ENCODE measurements around the gene SLN.

SLN gene

GRCh38 chr11:107733518-107733917 is 21.7 kb upstream of the SLN start:
- Mint-ChIP-seq H3K27me3 (peaks cover 14% of the 10 kb centered on the region), H3K4me3 (no peak overlapping the region), H3K9me3 (no peaks in the 10 kb centered on the region), H3K36me3 (ENCODE audit: low read depth) (no peaks in the 10 kb centered on the region), H3K4me1 (no peaks in the 10 kb centered on the region), H3K27ac (no peak overlapping the region)
- no peak for ATAC-seq
- DNase-seq = no peak

GRCh38 chr11:107732689-107733051 is 20.8 kb upstream of the SLN start:
- Mint-ChIP-seq H3K27me3 (peaks cover 14% of the 10 kb centered on the region), H3K4me1 (no peaks in the 10 kb centered on the region), H3K36me3 (ENCODE audit: low read depth) (no peaks in the 10 kb centered on the region), H3K4me3 (no peak overlapping the region), H3K27ac (no peak overlapping the region), H3K9me3 (no peaks in the 10 kb centered on the region)
- DNase-seq (no peak), ATAC-seq (no peak)

GRCh38 chr11:107731941-107732688 is 20.3 kb upstream of the SLN start:
- H3K9me3 Mint-ChIP-seq = no peaks in the 10 kb centered on the region

GRCh38 chr11:107722662-107723061 is 10.8 kb upstream of the SLN start:
- no peak for ATAC-seq
- Mint-ChIP-seq H3K27me3 (peaks cover 11% of the 10 kb centered on the region), H3K9me3 (peaks cover 4% of the 10 kb centered on the region), H3K4me3 (no peak overlapping the region), H3K36me3 (ENCODE audit: low read depth) (no peaks in the 10 kb centered on the region), H3K27ac (no peak overlapping the region), H3K4me1 (no peaks in the 10 kb centered on the region)
- DNase-seq = no peak

More at GRCh38 chr11:107731941-107732688, 20.3 kb upstream of the SLN start:
- H3K27ac Mint-ChIP-seq = no peak overlapping the region
- peaks cover 16% of the 10 kb centered on the region for H3K27me3 Mint-ChIP-seq
- no peaks in the 10 kb centered on the region for H3K4me1 Mint-ChIP-seq
- no peak overlapping the region for H3K4me3 Mint-ChIP-seq
- no peak for DNase-seq
- ATAC-seq = no peak
- H3K36me3 Mint-ChIP-seq (ENCODE audit: low read depth) = no peaks in the 10 kb centered on the region

- ATAC-seq (no peak), DNase-seq (no peak)
- Mint-ChIP-seq H3K36me3 (ENCODE audit: low read depth) (no peaks in the 10 kb centered on the region), H3K9me3 (peaks cover 4% of the 10 kb centered on the region), H3K4me1 (no peaks in the 10 kb centered on the region), H3K4me3 (no peak overlapping the region), H3K27me3 (peaks cover 5% of the 10 kb centered on the region), H3K27ac (no peak overlapping the region)
Measured at GRCh38 chr11:107721207-107721606, 9.4 kb upstream of the SLN start.

GRCh38 chr11:107720303-107720774 is 8.5 kb upstream of the SLN start:
- DNase-seq (no peak), ATAC-seq (no peak)
- Mint-ChIP-seq H3K4me1 (no peaks in the 10 kb centered on the region), H3K27ac (no peak overlapping the region), H3K36me3 (ENCODE audit: low read depth) (no peaks in the 10 kb centered on the region), H3K4me3 (no peak overlapping the region), H3K27me3 (peaks cover 3% of the 10 kb centered on the region), H3K9me3 (peaks cover 4% of the 10 kb centered on the region)

- DNase-seq = no peak
- peaks cover 4% of the 10 kb centered on the region for H3K9me3 Mint-ChIP-seq
- H3K4me3 Mint-ChIP-seq = no peak overlapping the region
- H3K4me1 Mint-ChIP-seq = no peaks in the 10 kb centered on the region
- H3K27me3 Mint-ChIP-seq = peaks cover 6% of the 10 kb centered on the region
- H3K36me3 Mint-ChIP-seq (ENCODE audit: low read depth) = no peaks in the 10 kb centered on the region
- H3K27ac Mint-ChIP-seq = no peak overlapping the region
- ATAC-seq = no peak
Measured at GRCh38 chr11:107719557-107720302, 7.9 kb upstream of the SLN start.

- Mint-ChIP-seq H3K36me3 (ENCODE audit: low read depth) (no peaks in the 10 kb centered on the region), H3K27me3 (peaks cover 9% of the 10 kb centered on the region), H3K4me1 (no peaks in the 10 kb centered on the region), H3K9me3 (peaks cover 4% of the 10 kb centered on the region), H3K27ac (no peak overlapping the region), H3K4me3 (no peak overlapping the region)
- DNase-seq (no peak), ATAC-seq (no peak)
Measured at GRCh38 chr11:107719073-107719472, 7.2 kb upstream of the SLN start.

GRCh38 chr11:107716884-107717532 is 5.2 kb upstream of the SLN start:
- peaks cover 17% of the 10 kb centered on the region for H3K27me3 Mint-ChIP-seq
- no peak for ATAC-seq
- no peaks in the 10 kb centered on the region for H3K36me3 Mint-ChIP-seq (ENCODE audit: low read depth)
- no peak overlapping the region for H3K4me3 Mint-ChIP-seq
- peaks cover 3% of the 10 kb centered on the region for H3K9me3 Mint-ChIP-seq
- DNase-seq = no peak
- H3K4me1 Mint-ChIP-seq = no peaks in the 10 kb centered on the region
- H3K27ac Mint-ChIP-seq = no peak overlapping the region

GRCh38 chr11:107713009-107713408 is 1.2 kb upstream of the SLN start:
- DNase-seq (no peak), ATAC-seq (no peak)
- Mint-ChIP-seq H3K4me3 (no peak overlapping the region), H3K36me3 (ENCODE audit: low read depth) (no peaks in the 10 kb centered on the region), H3K4me1 (no peaks in the 10 kb centered on the region), H3K27me3 (peaks cover 23% of the 10 kb centered on the region), H3K27ac (no peak overlapping the region), H3K9me3 (no peaks in the 10 kb centered on the region)

- H3K27me3 Mint-ChIP-seq = peaks cover 23% of the 10 kb centered on the region
- H3K36me3 Mint-ChIP-seq (ENCODE audit: low read depth) = no peaks in the 10 kb centered on the region
- H3K4me1 Mint-ChIP-seq = no peaks in the 10 kb centered on the region
- no peak overlapping the region for H3K27ac Mint-ChIP-seq
- DNase-seq (no peak), ATAC-seq (no peak)
- H3K9me3 Mint-ChIP-seq = no peaks in the 10 kb centered on the region
- H3K4me3 Mint-ChIP-seq = no peak overlapping the region
Measured at GRCh38 chr11:107710301-107710700, 1.6 kb downstream of the SLN start.

- no peak for ATAC-seq
- H3K36me3 Mint-ChIP-seq (ENCODE audit: low read depth) = no peaks in the 10 kb centered on the region
- peaks cover 19% of the 10 kb centered on the region for H3K27me3 Mint-ChIP-seq
- no peak overlapping the region for H3K27ac Mint-ChIP-seq
- no peaks in the 10 kb centered on the region for H3K9me3 Mint-ChIP-seq
- no peak overlapping the region for H3K4me3 Mint-ChIP-seq
- no peak for DNase-seq
- H3K4me1 Mint-ChIP-seq = no peaks in the 10 kb centered on the region
Measured at GRCh38 chr11:107708792-107709191, 3.1 kb downstream of the SLN start.

- no peaks in the 10 kb centered on the region for H3K36me3 Mint-ChIP-seq (ENCODE audit: low read depth)
- no peak overlapping the region for H3K4me3 Mint-ChIP-seq
- no peaks in the 10 kb centered on the region for H3K4me1 Mint-ChIP-seq
- no peaks in the 10 kb centered on the region for H3K9me3 Mint-ChIP-seq
- DNase-seq (no peak), ATAC-seq (no peak)
- peaks cover 21% of the 10 kb centered on the region for H3K27me3 Mint-ChIP-seq
- H3K27ac Mint-ChIP-seq = no peak overlapping the region
Measured at GRCh38 chr11:107707807-107708206, 4.0 kb downstream of the SLN start.

GRCh38 chr11:107707215-107707671 is 4.6 kb downstream of the SLN start:
- Mint-ChIP-seq H3K4me3 (no peak overlapping the region), H3K36me3 (ENCODE audit: low read depth) (no peaks in the 10 kb centered on the region), H3K27me3 (peaks cover 17% of the 10 kb centered on the region), H3K9me3 (no peaks in the 10 kb centered on the region), H3K27ac (no peak overlapping the region), H3K4me1 (no peaks in the 10 kb centered on the region)
- DNase-seq (no peak), ATAC-seq (no peak)

GRCh38 chr11:107706531-107706930 is 5.3 kb downstream of the SLN start:
- Mint-ChIP-seq H3K27me3 (peaks cover 16% of the 10 kb centered on the region), H3K9me3 (no peaks in the 10 kb centered on the region), H3K4me1 (no peaks in the 10 kb centered on the region), H3K4me3 (no peak overlapping the region), H3K27ac (no peak overlapping the region), H3K36me3 (ENCODE audit: low read depth) (no peaks in the 10 kb centered on the region)
- DNase-seq (no peak), ATAC-seq (no peak)

Data from activated naive CD8-positive, alpha-beta T cell treated with anti-CD3 and anti-CD28 coated beads, Interleukin-2, amount 50 U/mL, for 24 hours (primary cell).